GM12878 (cell line): ENCODE data around the gene SPSB3. TPM values are rescaled to one million over a fixed set of nuclear protein-coding genes. Genes with fewer than 3 reads are reported as not detected.

ENCODE experiments used
- ATAC-seq: fragments of 200-7000 bp; cut with Tn5 transposase; 3 replicates; pipeline ENCODE4 v1.9.1; 2020; ENCODE audit warnings: mild to moderate bottlenecking, moderate library complexity
- BruUV-seq: library from RNA; stranded (reverse); fragments of 400-500 nt; replicated peaks from 2 replicates; lab custom pipeline; 2021; lab: Mats Ljungman, UMichigan
- CTCF ChIA-PET: fragments of 300-600 bp; sonication (Branson Sonifier 250); formaldehyde crosslinking; extraction: SDS; loops from one replicate; lab custom pipeline; 2021; ENCODE audit warnings: inconsistent platforms; lab: Yijun Ruan, JAX
- POLR2A ChIA-PET: fragments of 350-600 bp; formaldehyde crosslinking; extraction: SDS; loops from one replicate; lab custom pipeline; 2021; ENCODE audit warnings: inconsistent platforms; lab: Charles Lee
- RAD21 ChIA-PET: fragments of 300-600 bp; sonication (Branson Sonifier 250); formaldehyde crosslinking; loops from one replicate; lab custom pipeline; 2023; ENCODE audit warnings: antibody characterized with exemption; ENCODE audit not compliant: unreplicated experiment; lab: Charles Lee
- SMC1A ChIA-PET: fragments of 300-600 bp; sonication (Branson Sonifier 250); formaldehyde crosslinking; loops from one replicate; lab custom pipeline; 2023; ENCODE audit not compliant: unreplicated experiment, uncharacterized antibody; lab: Charles Lee
- DNase-seq: peaks from one replicate; pipeline ENCODE4 v3.0.0-alpha.2; 2011; ENCODE audit warnings: low read depth, low spot score
- FAIRE-seq: peaks from 3 replicates; lab custom pipeline; 2011; peaks lifted over from hg19 to GRCh38; lab: Jason Lieb, UNC
- H2AFZ ChIP-seq: 2 replicates; pipeline ENCODE4 v1.6.0; 2011; ENCODE audit warnings: low read depth, low read length, control low read depth; ENCODE audit not compliant: control insufficient read depth
- H3K27ac ChIP-seq: 2 replicates; pipeline ENCODE4 v1.5.1; 2011; ENCODE audit warnings: control low read depth; ENCODE audit not compliant: control insufficient read depth, insufficient read depth
- H3K27me3 ChIP-seq, 2 experiments: replicated peaks in 1 of 2; 2 replicates each; pipeline versions ENCODE4 v1.6.0 to v1.6.1; 2011; ENCODE audit warnings: low read length in 1 of 2; ENCODE audit not compliant: control insufficient read depth in 2 of 2, insufficient read depth in 2 of 2
- H3K36me3 ChIP-seq, 2 experiments: 2 replicates each; pipeline ENCODE4 v1.5.1; 2011; ENCODE audit warnings: low read length in 1 of 2; ENCODE audit not compliant: control insufficient read depth in 2 of 2, insufficient read depth in 2 of 2
- H3K4me1 ChIP-seq: 2 replicates; pipeline ENCODE4 v1.6.1; 2011; ENCODE audit warnings: mild to moderate bottlenecking, low read length, moderate library complexity, mixed read lengths; ENCODE audit not compliant: control insufficient read depth, insufficient read depth
- H3K4me2 ChIP-seq: 2 replicates; pipeline ENCODE4 v1.6.0; 2011; ENCODE audit warnings: control low read depth; ENCODE audit not compliant: control insufficient read depth, insufficient read depth
- H3K4me3 ChIP-seq: fragments of 200-600 bp; sonication (generic); 2 replicates; pipeline ENCODE4 v1.5.1; 2016
- H3K79me2 ChIP-seq: 2 replicates; pipeline ENCODE4 v1.6.0; 2011; ENCODE audit warnings: low read length; ENCODE audit not compliant: control insufficient read depth, insufficient read depth
- H3K9ac ChIP-seq: 2 replicates; pipeline ENCODE4 v1.8.0; 2011; ENCODE audit warnings: low read length, control low read depth, mixed read lengths; ENCODE audit not compliant: control insufficient read depth, insufficient read depth
- H3K9me3 ChIP-seq: replicated peaks from 3 replicates; pipeline ENCODE4 v1.5.1; 2011; ENCODE audit warnings: mild to moderate bottlenecking, low read length; ENCODE audit not compliant: control insufficient read depth, insufficient read depth
- H4K20me1 ChIP-seq: 2 replicates; pipeline ENCODE4 v1.6.0; 2011; ENCODE audit not compliant: control insufficient read depth, insufficient read depth
- BCL11A ChIP-seq: IDR thresholded peaks from 2 replicates; pipeline ENCODE4 v1.6.1; 2011; ENCODE audit warnings: low read depth, low read length
- CHD4 ChIP-seq: fragments of 200-600 bp; sonication (generic); IDR thresholded peaks from 2 replicates; pipeline ENCODE4 v1.6.1; 2016; ENCODE audit warnings: mild to moderate bottlenecking
- CREM ChIP-seq: IDR thresholded peaks from 2 replicates; pipeline ENCODE4 v1.6.1; 2014; ENCODE audit warnings: antibody characterized with exemption, low read depth
- IRF4 ChIP-seq: IDR thresholded peaks from 2 replicates; pipeline ENCODE4 v1.6.1; 2011; ENCODE audit warnings: low read depth, low read length
- LARP7 ChIP-seq: fragments of 450-650 bp; IDR thresholded peaks from 2 replicates; pipeline ENCODE4 v1.6.1; 2017; ENCODE audit warnings: mild to moderate bottlenecking
- RUNX3 ChIP-seq: IDR thresholded peaks from 2 replicates; pipeline ENCODE4 v1.6.1; 2012; ENCODE audit warnings: low read length, inconsistent platforms
- SIN3A ChIP-seq: IDR thresholded peaks from 2 replicates; pipeline ENCODE4 v1.6.1; 2012; ENCODE audit warnings: low read depth, low read length, improper control_type of control experiment
- SIX5 ChIP-seq: IDR thresholded peaks from 2 replicates; pipeline ENCODE4 v1.6.1; 2011; ENCODE audit warnings: mild to moderate bottlenecking, low read depth, low read length, moderate library complexity; ENCODE audit not compliant: severe bottlenecking
- SRF ChIP-seq, 2 experiments: IDR thresholded peaks; 2 replicates each; pipeline ENCODE4 v1.6.1; 2011; ENCODE audit warnings: low read depth in 2 of 2, low read length in 2 of 2, mild to moderate bottlenecking in 1 of 2, moderate library complexity in 1 of 2
- SUZ12 ChIP-seq: fragments of 200-600 bp; sonication (generic); IDR thresholded peaks from one replicate; pipeline ENCODE4 v1.6.1; 2018; ENCODE audit warnings: antibody characterized with exemption, mild to moderate bottlenecking; ENCODE audit not compliant: unreplicated experiment
- ZNF24 ChIP-seq: fragments of 450-650 bp; IDR thresholded peaks from 2 replicates; pipeline ENCODE4 v1.6.1; 2017; ENCODE audit warnings: antibody characterized with exemption, mild to moderate bottlenecking
- WGBS: methylation state at CpG from one replicate; pipeline ENCODE4 v1.1.6; 2016; ENCODE audit warnings: low lambda C conversion rate; ENCODE audit not compliant: insufficient replicate concordance, insufficient coverage; ENCODE audit errors: missing lambda C conversion rate; 5-methylcytosine and 5-hydroxymethylcytosine counted together
- in situ Hi-C: fragments of 300-500 bp; cut with MboI; formaldehyde crosslinking; loops from 9 replicates; pipeline ENCODE4 v1.14.3; 2018; ENCODE audit warnings: mixed read lengths
- intact Hi-C: fragments of 100-400 bp; cut with micrococcal nuclease; formaldehyde crosslinking; loops from one replicate; pipeline ENCODE4 v1.14.2; 2022; ENCODE audit not compliant: unreplicated experiment
- polyA plus RNA-seq, 11 experiments: library from polyadenylated mRNA; depleted of rRNA in 4 of 11; unstranded in 6 of 11; stranded (reverse) in 5 of 11; fragments of >200 nt; fragmentation: Nextera tagmentation in 4 of 11; fragmentation: Illumina TruSeq in 1 of 11; extraction: Ambion mirVana in 4 of 11; extraction: Trizol in 1 of 11; gene quantifications; 1 replicate in 1 of 11; 2 replicates in 10 of 11; pipeline versions ENCODE4 v1.2.1 to v1.2.3, GENCODE V29; 2011 to 2016; ENCODE audit warnings: inconsistent platforms in 2 of 11, missing spikeins in 2 of 11, low read depth in 1 of 11
- total RNA-seq, 4 experiments: library from RNA; depleted of rRNA in 3 of 4; stranded (reverse); fragments of >200 nt in 3 of 4; fragmentation: Illumina TruSeq in 1 of 4; extraction: Trizol in 1 of 4; gene quantifications; 2 replicates each; pipeline versions ENCODE4 v1.2.1 to v1.2.3, GENCODE V29; 2013 to 2021
- TF ChIP-seq, protein P1 (sequence below): fragments of 150-350 bp; IDR thresholded peaks from 2 replicates; pipeline ENCODE4 v1.6.1; 2014; ENCODE audit warnings: mild to moderate bottlenecking, low read depth, low read length
- TF ChIP-seq, protein P2 (sequence below): fragments of 450-650 bp; IDR thresholded peaks from 2 replicates; pipeline ENCODE4 v1.6.1; 2018; ENCODE audit warnings: mild to moderate bottlenecking, low read depth, moderate library complexity; ENCODE audit not compliant: partially characterized antibody
- TF ChIP-seq, protein P3 (sequence below): fragments of 450-650 bp; formaldehyde crosslinking; IDR thresholded peaks from 2 replicates; pipeline ENCODE4 v1.4.0; 2020; ENCODE audit warnings: mild to moderate bottlenecking, moderate library complexity
- TF ChIP-seq, protein P4 (sequence below), 3 experiments: IDR thresholded peaks in 2 of 3; conservative IDR thresholded peaks in 1 of 3; 2 replicates each; pipeline ENCODE4 v1.5.1; 2011; ENCODE audit warnings: low read depth in 3 of 3, low read length in 3 of 3, mild to moderate bottlenecking in 3 of 3, control low read depth in 2 of 3, moderate library complexity in 2 of 3, inconsistent platforms in 1 of 3, mixed read lengths in 1 of 3; ENCODE audit not compliant: control insufficient read depth in 2 of 3, insufficient read depth in 1 of 3; ENCODE audit errors: extremely low read depth in 1 of 3

Gene SPSB3
- total and polyA plus RNA-seq, 10 of the 15 experiments (the other 5 are each of a cell fraction or from before 2014, with no cell fraction given), result 0.31 to 26.9 (median 14.0) TPM

DNA sequence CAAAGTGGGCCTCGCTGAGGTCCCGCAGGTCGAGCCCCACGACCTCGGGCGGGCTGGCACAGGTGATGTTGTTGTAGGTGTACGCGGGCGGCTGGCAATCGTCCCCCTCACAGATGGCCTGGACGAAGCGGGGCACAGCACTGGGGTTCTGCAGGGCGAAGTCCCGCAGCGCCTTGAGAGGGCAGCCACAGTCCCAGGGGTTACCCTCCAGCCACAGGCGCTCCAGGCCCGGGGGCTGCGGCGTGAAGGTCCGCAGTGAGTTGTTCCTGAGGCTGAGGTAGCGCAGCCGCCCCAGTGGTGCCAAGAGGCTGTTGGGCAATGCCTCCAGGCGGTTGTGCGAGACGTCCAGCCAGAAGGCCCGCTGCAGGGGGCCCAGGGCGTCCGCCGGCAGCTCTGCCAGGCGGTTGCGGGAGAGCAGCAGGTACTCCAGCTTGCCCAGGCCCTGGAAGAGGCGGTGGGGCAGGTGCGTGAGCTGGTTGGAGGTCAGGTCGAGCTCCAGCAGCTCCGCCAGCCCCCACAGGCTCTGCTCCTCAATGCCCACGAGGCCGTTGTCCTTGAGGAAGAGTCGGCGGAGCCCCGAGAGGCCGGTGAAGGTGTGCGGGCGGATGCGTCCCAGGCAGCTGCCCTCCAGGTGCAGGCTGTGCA lies 8.4 kb upstream of the SPSB3 start:
- Histone ChIP-seq H4K20me1 (no peaks in the 10 kb centered on the region), H3K27me3 (no peaks in the 10 kb centered on the region), H3K79me2 (no peaks in the 10 kb centered on the region; the same call in none of the 2 replicates), H3K4me1 (no peaks in the 10 kb centered on the region), H3K27ac (no peak overlapping the region), H3K4me3 (no peak overlapping the region), H3K9me3 (no peaks in the 10 kb centered on the region), H3K36me3 (peaks cover 0 to 12% of the 10 kb centered on the region in 2 experiments; a peak in 3 of 4 replicates), H2AFZ (no peak overlapping the region), H3K4me2 (no peak overlapping the region), H3K9ac (no peak overlapping the region)
- ChIA-PET SMC1A (no interaction called here), RAD21 (no interaction called here), CTCF (no interaction called here), POLR2A (no interaction called here)
- 96% methylated on average over 40 of the region's 44 CpGs for WGBS
- intact Hi-C loops (no loop called here), in situ Hi-C loops (no loop called here)
- BruUV-seq, result no TSS peak
- FAIRE-seq, result no peak
- DNase-seq, result no peak
- no peak for ATAC-seq
- TF ChIP-seq RUNX3, result no peak
- no peak for TF ChIP-seq CHD4
- no peak for TF ChIP-seq ZNF24
- TF ChIP-seq CREM, result no peak
- TF ChIP-seq, protein P1, sequence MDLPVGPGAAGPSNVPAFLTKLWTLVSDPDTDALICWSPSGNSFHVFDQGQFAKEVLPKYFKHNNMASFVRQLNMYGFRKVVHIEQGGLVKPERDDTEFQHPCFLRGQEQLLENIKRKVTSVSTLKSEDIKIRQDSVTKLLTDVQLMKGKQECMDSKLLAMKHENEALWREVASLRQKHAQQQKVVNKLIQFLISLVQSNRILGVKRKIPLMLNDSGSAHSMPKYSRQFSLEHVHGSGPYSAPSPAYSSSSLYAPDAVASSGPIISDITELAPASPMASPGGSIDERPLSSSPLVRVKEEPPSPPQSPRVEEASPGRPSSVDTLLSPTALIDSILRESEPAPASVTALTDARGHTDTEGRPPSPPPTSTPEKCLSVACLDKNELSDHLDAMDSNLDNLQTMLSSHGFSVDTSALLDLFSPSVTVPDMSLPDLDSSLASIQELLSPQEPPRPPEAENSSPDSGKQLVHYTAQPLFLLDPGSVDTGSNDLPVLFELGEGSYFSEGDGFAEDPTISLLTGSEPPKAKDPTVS, result no peak
- TF ChIP-seq SRF (IDR thresholded peaks at IDR 0.05; ENCODE audit: low read depth in 2 of 2, low read length in 2 of 2), result no peak
- no peak for TF ChIP-seq LARP7
- TF ChIP-seq SIN3A, result no peak
- TF ChIP-seq, protein P2, sequence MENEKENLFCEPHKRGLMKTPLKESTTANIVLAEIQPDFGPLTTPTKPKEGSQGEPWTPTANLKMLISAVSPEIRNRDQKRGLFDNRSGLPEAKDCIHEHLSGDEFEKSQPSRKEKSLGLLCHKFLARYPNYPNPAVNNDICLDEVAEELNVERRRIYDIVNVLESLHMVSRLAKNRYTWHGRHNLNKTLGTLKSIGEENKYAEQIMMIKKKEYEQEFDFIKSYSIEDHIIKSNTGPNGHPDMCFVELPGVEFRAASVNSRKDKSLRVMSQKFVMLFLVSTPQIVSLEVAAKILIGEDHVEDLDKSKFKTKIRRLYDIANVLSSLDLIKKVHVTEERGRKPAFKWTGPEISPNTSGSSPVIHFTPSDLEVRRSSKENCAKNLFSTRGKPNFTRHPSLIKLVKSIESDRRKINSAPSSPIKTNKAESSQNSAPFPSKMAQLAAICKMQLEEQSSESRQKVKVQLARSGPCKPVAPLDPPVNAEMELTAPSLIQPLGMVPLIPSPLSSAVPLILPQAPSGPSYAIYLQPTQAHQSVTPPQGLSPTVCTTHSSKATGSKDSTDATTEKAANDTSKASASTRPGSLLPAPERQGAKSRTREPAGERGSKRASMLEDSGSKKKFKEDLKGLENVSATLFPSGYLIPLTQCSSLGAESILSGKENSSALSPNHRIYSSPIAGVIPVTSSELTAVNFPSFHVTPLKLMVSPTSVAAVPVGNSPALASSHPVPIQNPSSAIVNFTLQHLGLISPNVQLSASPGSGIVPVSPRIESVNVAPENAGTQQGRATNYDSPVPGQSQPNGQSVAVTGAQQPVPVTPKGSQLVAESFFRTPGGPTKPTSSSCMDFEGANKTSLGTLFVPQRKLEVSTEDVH, result no peak
- TF ChIP-seq, protein P3, sequence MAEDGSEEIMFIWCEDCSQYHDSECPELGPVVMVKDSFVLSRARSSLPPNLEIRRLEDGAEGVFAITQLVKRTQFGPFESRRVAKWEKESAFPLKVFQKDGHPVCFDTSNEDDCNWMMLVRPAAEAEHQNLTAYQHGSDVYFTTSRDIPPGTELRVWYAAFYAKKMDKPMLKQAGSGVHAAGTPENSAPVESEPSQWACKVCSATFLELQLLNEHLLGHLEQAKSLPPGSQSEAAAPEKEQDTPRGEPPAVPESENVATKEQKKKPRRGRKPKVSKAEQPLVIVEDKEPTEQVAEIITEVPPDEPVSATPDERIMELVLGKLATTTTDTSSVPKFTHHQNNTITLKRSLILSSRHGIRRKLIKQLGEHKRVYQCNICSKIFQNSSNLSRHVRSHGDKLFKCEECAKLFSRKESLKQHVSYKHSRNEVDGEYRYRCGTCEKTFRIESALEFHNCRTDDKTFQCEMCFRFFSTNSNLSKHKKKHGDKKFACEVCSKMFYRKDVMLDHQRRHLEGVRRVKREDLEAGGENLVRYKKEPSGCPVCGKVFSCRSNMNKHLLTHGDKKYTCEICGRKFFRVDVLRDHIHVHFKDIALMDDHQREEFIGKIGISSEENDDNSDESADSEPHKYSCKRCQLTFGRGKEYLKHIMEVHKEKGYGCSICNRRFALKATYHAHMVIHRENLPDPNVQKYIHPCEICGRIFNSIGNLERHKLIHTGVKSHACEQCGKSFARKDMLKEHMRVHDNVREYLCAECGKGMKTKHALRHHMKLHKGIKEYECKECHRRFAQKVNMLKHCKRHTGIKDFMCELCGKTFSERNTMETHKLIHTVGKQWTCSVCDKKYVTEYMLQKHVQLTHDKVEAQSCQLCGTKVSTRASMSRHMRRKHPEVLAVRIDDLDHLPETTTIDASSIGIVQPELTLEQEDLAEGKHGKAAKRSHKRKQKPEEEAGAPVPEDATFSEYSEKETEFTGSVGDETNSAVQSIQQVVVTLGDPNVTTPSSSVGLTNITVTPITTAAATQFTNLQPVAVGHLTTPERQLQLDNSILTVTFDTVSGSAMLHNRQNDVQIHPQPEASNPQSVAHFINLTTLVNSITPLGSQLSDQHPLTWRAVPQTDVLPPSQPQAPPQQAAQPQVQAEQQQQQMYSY (CRISPR knock-in tag), result no peak
- TF ChIP-seq SUZ12, result no peak
- TF ChIP-seq IRF4, result no peak
- TF ChIP-seq BCL11A, result no peak
- TF ChIP-seq, protein P4, sequence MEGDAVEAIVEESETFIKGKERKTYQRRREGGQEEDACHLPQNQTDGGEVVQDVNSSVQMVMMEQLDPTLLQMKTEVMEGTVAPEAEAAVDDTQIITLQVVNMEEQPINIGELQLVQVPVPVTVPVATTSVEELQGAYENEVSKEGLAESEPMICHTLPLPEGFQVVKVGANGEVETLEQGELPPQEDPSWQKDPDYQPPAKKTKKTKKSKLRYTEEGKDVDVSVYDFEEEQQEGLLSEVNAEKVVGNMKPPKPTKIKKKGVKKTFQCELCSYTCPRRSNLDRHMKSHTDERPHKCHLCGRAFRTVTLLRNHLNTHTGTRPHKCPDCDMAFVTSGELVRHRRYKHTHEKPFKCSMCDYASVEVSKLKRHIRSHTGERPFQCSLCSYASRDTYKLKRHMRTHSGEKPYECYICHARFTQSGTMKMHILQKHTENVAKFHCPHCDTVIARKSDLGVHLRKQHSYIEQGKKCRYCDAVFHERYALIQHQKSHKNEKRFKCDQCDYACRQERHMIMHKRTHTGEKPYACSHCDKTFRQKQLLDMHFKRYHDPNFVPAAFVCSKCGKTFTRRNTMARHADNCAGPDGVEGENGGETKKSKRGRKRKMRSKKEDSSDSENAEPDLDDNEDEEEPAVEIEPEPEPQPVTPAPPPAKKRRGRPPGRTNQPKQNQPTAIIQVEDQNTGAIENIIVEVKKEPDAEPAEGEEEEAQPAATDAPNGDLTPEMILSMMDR (IDR thresholded peaks at IDR 0.05 in 2 of 3, conservative IDR thresholded peaks at IDR 0.05 in 1 of 3; ENCODE audit: control insufficient read depth in 2 of 3, extremely low read depth in 1 of 3, insufficient read depth in 1 of 3, low read depth in 3 of 3, low read length in 3 of 3), result no peak
- no peak for TF ChIP-seq SIX5
